ENCODE data around the gene SYNPO.

DNA sequence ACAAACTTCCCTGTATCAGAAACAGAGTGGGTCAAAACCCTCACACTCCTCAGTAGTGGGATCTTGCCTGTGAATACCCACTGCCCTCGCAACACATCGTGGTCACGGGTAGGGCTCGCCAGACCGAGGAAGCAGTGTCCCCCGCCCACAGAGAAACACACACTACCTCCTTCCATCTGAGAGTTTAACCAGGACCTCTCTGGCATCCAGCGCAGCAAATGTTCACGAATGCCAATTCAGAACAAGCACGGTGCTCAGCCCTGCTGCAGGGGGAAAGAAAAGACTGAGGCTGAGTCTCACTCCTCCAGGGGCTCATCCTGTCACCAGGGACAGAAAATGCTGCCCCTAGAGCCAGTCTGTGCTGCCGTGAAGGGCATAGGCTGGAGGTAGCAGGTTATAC lies 42.5 kb upstream of the SYNPO start:
- TF ChIP-seq, protein P1, sequence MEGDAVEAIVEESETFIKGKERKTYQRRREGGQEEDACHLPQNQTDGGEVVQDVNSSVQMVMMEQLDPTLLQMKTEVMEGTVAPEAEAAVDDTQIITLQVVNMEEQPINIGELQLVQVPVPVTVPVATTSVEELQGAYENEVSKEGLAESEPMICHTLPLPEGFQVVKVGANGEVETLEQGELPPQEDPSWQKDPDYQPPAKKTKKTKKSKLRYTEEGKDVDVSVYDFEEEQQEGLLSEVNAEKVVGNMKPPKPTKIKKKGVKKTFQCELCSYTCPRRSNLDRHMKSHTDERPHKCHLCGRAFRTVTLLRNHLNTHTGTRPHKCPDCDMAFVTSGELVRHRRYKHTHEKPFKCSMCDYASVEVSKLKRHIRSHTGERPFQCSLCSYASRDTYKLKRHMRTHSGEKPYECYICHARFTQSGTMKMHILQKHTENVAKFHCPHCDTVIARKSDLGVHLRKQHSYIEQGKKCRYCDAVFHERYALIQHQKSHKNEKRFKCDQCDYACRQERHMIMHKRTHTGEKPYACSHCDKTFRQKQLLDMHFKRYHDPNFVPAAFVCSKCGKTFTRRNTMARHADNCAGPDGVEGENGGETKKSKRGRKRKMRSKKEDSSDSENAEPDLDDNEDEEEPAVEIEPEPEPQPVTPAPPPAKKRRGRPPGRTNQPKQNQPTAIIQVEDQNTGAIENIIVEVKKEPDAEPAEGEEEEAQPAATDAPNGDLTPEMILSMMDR (IDR thresholded peaks at IDR 0.05; ENCODE audit: insufficient read depth, low read length, poor library complexity, severe bottlenecking), result no peak
- no peak for TF ChIP-seq EZH2phosphoT487 (conservative IDR thresholded peaks at IDR 0.05; ENCODE audit: low read length)
